ENCODE data around the gene CIRBP. TPM values are rescaled to one million over a fixed set of nuclear protein-coding genes. Genes with fewer than 3 reads are reported as not detected.

The CIRBP gene
- total and polyA plus RNA-seq, 2 of the 13 experiments (the other 11 are each of a cell fraction or from before 2014, with no cell fraction given) = 133 to 140 TPM

GRCh38 chr19:1259206-1259875, 9.8 kb upstream of the CIRBP start (continued):
- TF ChIP-seq NR2F1 (CRISPR knock-in tag; IDR thresholded peaks at IDR 0.05) = peak; percentile 75 to 84
- 0 out of 2 replicates have a peak, but pooled peaks have one; percentile 64 for TF ChIP-seq ZNF747 (CRISPR knock-in tag; IDR thresholded peaks at IDR 0.05; ENCODE audit: borderline replicate concordance)
- peak; percentile 82 for TF ChIP-seq PHF21A (CRISPR knock-in tag; IDR thresholded peaks at IDR 0.05)
- TF ChIP-seq SKIL (CRISPR knock-in tag; IDR thresholded peaks at IDR 0.05; ENCODE audit: borderline replicate concordance) = peak; percentile 87
- TF ChIP-seq PRDM4 (CRISPR knock-in tag; IDR thresholded peaks at IDR 0.05; ENCODE audit: borderline replicate concordance) = no peak
- no peak for TF ChIP-seq ZNF503 (CRISPR knock-in tag; IDR thresholded peaks at IDR 0.05)
- 0 out of 2 replicates have a peak, but pooled peaks have one; percentile 14 for TF ChIP-seq FOXK2 (IDR thresholded peaks at IDR 0.05)
- no peak; the same call in 1 of the 2 replicates for TF ChIP-seq RARG (CRISPR knock-in tag; IDR thresholded peaks at IDR 0.05; ENCODE audit: low read depth)
- no peak for TF ChIP-seq SMARCC2 (IDR thresholded peaks at IDR 0.05)
- TF ChIP-seq NFE2 (CRISPR knock-in tag; IDR thresholded peaks at IDR 0.05) = no peak
- peak; percentile 98 for TF ChIP-seq AKAP8 (CRISPR knock-in tag; IDR thresholded peaks at IDR 0.05)
- TF ChIP-seq IKZF4 (CRISPR knock-in tag; IDR thresholded peaks at IDR 0.05; ENCODE audit: borderline replicate concordance, low read depth, not compliant biosample characterization) = peak; percentile 77
- TF ChIP-seq MEF2D (CRISPR knock-in tag; IDR thresholded peaks at IDR 0.05) = peak; percentile 95
- peak; percentile 73; the same call in 1 of the 2 replicates for TF ChIP-seq ESRRA (CRISPR knock-in tag; IDR thresholded peaks at IDR 0.05; ENCODE audit: low read depth)
- TF ChIP-seq ZNF574 (CRISPR knock-in tag; IDR thresholded peaks at IDR 0.05) = peak; percentile 75
- no peak for TF ChIP-seq ISX (CRISPR knock-in tag; conservative IDR thresholded peaks at IDR 0.05)
- 0 out of 2 replicates have a peak, but pooled peaks have one; percentile 29 for TF ChIP-seq TMF1 (CRISPR knock-in tag; IDR thresholded peaks at IDR 0.05; ENCODE audit: low read depth)
- TF ChIP-seq ZNF317 (CRISPR knock-in tag; IDR thresholded peaks at IDR 0.05) = peak; percentile 51; the same call in 1 of the 2 replicates
- TF ChIP-seq ZNF296 (CRISPR knock-in tag; conservative IDR thresholded peaks at IDR 0.05) = 0 out of 2 replicates have a peak, but pooled peaks have one; percentile 61
- no peak for TF ChIP-seq ZNF232 (CRISPR knock-in tag; IDR thresholded peaks at IDR 0.05; ENCODE audit: borderline replicate concordance)

Measured in HepG2 (cell line).